OCI-LY7 (cell line): Measurements from ENCODE around the gene DLGAP1. TPM values are rescaled to one million over a fixed set of nuclear protein-coding genes. Genes with fewer than 3 reads are reported as not detected.

Source experiments
- BruUV-seq: library from RNA; stranded (reverse); fragments of 400-500 nt; replicated peaks from 2 replicates; lab custom pipeline; 2021; lab: Mats Ljungman, UMichigan
- CTCF ChIA-PET: fragments of 300-600 bp; sonication (Branson Sonifier 250); formaldehyde crosslinking; loops from one replicate; lab custom pipeline; 2022; ENCODE audit warnings: antibody characterized with exemption; ENCODE audit not compliant: unreplicated experiment; lab: Charles Lee
- POLR2A ChIA-PET: fragments of 300-600 bp; sonication (Branson Sonifier 250); formaldehyde crosslinking; loops from one replicate; lab custom pipeline; 2022; ENCODE audit warnings: antibody characterized with exemption; lab: Charles Lee
- DNase-seq: peaks from one replicate; pipeline ENCODE4 v3.0.0-alpha.2; 2015; ENCODE audit warnings: low spot score
- H2AFZ ChIP-seq: fragments of 200-600 bp; sonication (generic), shearing (Covaris generic); 2 replicates; pipeline ENCODE4 v1.6.1; 2014; ENCODE audit warnings: mild to moderate bottlenecking, antibody characterized with exemption, low read length, moderate library complexity
- H3K27ac ChIP-seq: fragments of 200-600 bp; sonication (generic); 2 replicates; pipeline ENCODE4 v1.5.1; 2014; ENCODE audit warnings: mixed run types, low read depth, mild to moderate bottlenecking, moderate library complexity, low read length, inconsistent platforms; ENCODE audit not compliant: poor library complexity, severe bottlenecking
- H3K36me3 ChIP-seq: fragments of 200-600 bp; sonication (generic); 2 replicates; pipeline ENCODE4 v1.6.1; 2014; ENCODE audit warnings: mild to moderate bottlenecking, antibody characterized with exemption, low read length, moderate library complexity, mixed read lengths; ENCODE audit not compliant: insufficient read depth
- H3K4me1 ChIP-seq: fragments of 200-600 bp; sonication (generic); 2 replicates; pipeline ENCODE4 v1.5.1; 2014; ENCODE audit warnings: mild to moderate bottlenecking, low read length; ENCODE audit not compliant: insufficient read depth, poor library complexity, severe bottlenecking
- H3K4me2 ChIP-seq: fragments of 200-600 bp; sonication (generic); 2 replicates; pipeline ENCODE4 v1.6.1; 2014; ENCODE audit warnings: mild to moderate bottlenecking, low read length
- H3K4me3 ChIP-seq: fragments of 200-600 bp; sonication (generic); 2 replicates; pipeline ENCODE4 v1.5.1; 2014; ENCODE audit warnings: mild to moderate bottlenecking, low read depth, low read length; ENCODE audit not compliant: poor library complexity, severe bottlenecking
- H3K79me2 ChIP-seq: fragments of 200-600 bp; sonication (generic); 2 replicates; pipeline ENCODE4 v1.6.1; 2016; ENCODE audit warnings: low read depth, mild to moderate bottlenecking, low read length, moderate library complexity, mixed read lengths; ENCODE audit not compliant: insufficient read depth
- H3K9me2 ChIP-seq: fragments of 200-600 bp; sonication (generic); 2 replicates; pipeline ENCODE4 v1.6.1; 2016; ENCODE audit warnings: mild to moderate bottlenecking, low read length, mixed read lengths; ENCODE audit not compliant: insufficient read depth
- H3K9me3 ChIP-seq: fragments of 200-600 bp; sonication (generic); 2 replicates; pipeline ENCODE4 v1.6.1; 2014; ENCODE audit warnings: mild to moderate bottlenecking, mixed run types, low read length, mixed read lengths
- H4K20me1 ChIP-seq: fragments of 200-600 bp; sonication (generic); 2 replicates; pipeline ENCODE4 v1.6.1; 2014; ENCODE audit warnings: mild to moderate bottlenecking, antibody characterized with exemption, low read length, moderate library complexity, mixed read lengths; ENCODE audit not compliant: insufficient read depth
- EZH2phosphoT487 ChIP-seq: fragments of 200-600 bp; sonication (generic); IDR thresholded peaks from 2 replicates; pipeline ENCODE4 v1.6.1; 2018; ENCODE audit warnings: low read depth, borderline replicate concordance, mild to moderate bottlenecking, mixed run types, antibody characterized with exemption, low read length, moderate library complexity, mixed read lengths
- intact Hi-C: fragments of 100-400 bp; cut with micrococcal nuclease; formaldehyde crosslinking; loops from one replicate; pipeline ENCODE4 v1.10.0; 2022; ENCODE audit not compliant: unreplicated experiment
- total RNA-seq, 2 experiments: library from RNA; depleted of rRNA in 1 of 2; stranded (reverse); fragments of >200 nt in 1 of 2; shearing (Covaris generic) in 1 of 2; gene quantifications; 2 replicates each; pipeline ENCODE4 v1.2.3, GENCODE V29; 2014 to 2022
- TF ChIP-seq, protein P1 (sequence below): fragments of 200-600 bp; sonication (generic); conservative IDR thresholded peaks from 2 replicates; pipeline ENCODE4 v1.5.1; 2014; ENCODE audit warnings: mild to moderate bottlenecking, antibody characterized with exemption, low read length, moderate library complexity, mixed read lengths

The DLGAP1 gene
- total RNA-seq, 2 experiments from 2014 or later = 0.22 TPM; not detected in 1

DNA sequence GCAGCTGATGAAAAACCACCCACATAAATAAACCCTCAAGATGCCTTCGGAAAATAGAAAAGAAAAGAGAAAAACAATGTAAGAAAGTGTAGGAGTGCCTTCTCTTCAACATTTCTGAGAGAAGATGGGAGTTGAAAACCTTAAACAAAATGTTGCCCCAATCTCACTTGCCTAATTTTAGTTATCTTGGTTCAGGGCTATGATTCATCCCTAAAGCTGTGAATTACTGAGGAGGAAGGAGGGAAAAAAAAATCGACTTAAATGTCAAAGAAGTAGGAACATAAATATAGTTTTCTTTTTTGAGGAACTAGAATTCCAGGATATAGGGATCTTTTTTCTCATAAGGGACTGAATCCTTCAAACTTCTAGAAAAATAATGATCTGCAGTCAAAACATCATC is 644.8 kb downstream of the DLGAP1 start:
- H2AFZ ChIP-seq = no peak overlapping the region
- no peak overlapping the region for H3K27ac ChIP-seq
- no peak overlapping the region for H3K4me2 ChIP-seq
- no peaks in the 10 kb centered on the region for H3K9me2 ChIP-seq
- H3K36me3 ChIP-seq = no peaks in the 10 kb centered on the region
- TF ChIP-seq, protein P1, sequence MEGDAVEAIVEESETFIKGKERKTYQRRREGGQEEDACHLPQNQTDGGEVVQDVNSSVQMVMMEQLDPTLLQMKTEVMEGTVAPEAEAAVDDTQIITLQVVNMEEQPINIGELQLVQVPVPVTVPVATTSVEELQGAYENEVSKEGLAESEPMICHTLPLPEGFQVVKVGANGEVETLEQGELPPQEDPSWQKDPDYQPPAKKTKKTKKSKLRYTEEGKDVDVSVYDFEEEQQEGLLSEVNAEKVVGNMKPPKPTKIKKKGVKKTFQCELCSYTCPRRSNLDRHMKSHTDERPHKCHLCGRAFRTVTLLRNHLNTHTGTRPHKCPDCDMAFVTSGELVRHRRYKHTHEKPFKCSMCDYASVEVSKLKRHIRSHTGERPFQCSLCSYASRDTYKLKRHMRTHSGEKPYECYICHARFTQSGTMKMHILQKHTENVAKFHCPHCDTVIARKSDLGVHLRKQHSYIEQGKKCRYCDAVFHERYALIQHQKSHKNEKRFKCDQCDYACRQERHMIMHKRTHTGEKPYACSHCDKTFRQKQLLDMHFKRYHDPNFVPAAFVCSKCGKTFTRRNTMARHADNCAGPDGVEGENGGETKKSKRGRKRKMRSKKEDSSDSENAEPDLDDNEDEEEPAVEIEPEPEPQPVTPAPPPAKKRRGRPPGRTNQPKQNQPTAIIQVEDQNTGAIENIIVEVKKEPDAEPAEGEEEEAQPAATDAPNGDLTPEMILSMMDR = no peak
- no peak for TF ChIP-seq EZH2phosphoT487
- H3K9me3 ChIP-seq = no peaks in the 10 kb centered on the region
- CTCF ChIA-PET = no interaction called here
- H3K4me3 ChIP-seq = no peak overlapping the region
- no peaks in the 10 kb centered on the region for H3K79me2 ChIP-seq
- DNase-seq = no peak
- POLR2A ChIA-PET = interaction anchor here (0.6 to 1.0 kb wide), 2 partner anchors 14 to 1599 kb away, joined by 3 read pairs; no protein-coding TSS in a partner anchor
- BruUV-seq = no TSS peak
- intact Hi-C loops = no loop called here
- H3K4me1 ChIP-seq = peaks cover 9% of the 10 kb centered on the region
- no peaks in the 10 kb centered on the region for H4K20me1 ChIP-seq

DNA sequence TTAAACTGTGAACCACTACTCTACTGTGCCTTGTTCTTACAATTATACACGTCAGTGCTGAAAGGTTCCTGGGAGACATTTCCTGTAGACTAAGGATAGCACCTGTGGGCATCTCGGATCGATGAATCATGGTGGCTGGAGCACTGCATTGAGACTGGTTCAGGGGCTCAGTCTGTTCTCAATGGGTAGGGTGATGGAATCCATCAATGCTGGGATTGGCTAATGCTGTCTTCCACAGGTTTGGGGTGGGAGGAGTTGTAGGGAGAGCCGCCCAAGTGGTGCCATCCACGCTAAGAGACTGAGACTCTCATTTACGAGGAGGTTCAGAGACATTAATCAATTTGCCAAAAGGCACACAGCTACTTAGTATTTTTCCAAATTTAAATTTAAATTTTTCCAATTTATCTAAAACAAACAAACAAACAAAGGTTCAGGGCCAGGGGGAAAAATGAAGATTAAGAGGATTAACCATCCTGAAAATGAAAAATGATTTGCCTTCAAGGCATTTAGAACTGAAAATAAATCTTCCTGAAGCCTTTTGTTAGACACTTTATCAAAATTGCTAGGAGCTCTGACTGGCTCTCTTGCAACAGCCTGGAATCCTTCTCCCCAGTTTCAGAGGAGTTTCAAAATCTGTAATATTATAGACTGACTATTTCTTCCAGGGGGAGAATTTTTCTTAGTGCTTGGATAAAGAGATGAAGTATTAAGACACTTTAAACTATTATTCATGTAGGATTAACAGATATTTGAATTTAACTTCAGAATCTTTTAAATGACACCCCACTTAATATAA is 645.9 kb downstream of the DLGAP1 start:
- no peaks in the 10 kb centered on the region for H3K79me2 ChIP-seq
- H3K4me1 ChIP-seq = peaks cover 9% of the 10 kb centered on the region
- no peak overlapping the region for H3K27ac ChIP-seq
- no peaks in the 10 kb centered on the region for H3K9me3 ChIP-seq
- H3K4me3 ChIP-seq = no peak overlapping the region
- CTCF ChIA-PET = no interaction called here
- no peaks in the 10 kb centered on the region for H3K36me3 ChIP-seq
- no peak overlapping the region for H3K4me2 ChIP-seq
- POLR2A ChIA-PET = interaction anchor here (0.9 to 1.0 kb wide), 2 partner anchors 14 to 15 kb away, joined by 3 to 4 read pairs; no protein-coding TSS in a partner anchor
- no peak overlapping the region for H2AFZ ChIP-seq
- no peaks in the 10 kb centered on the region for H4K20me1 ChIP-seq
- TF ChIP-seq EZH2phosphoT487 = no peak
- TF ChIP-seq, protein P1 = no peak
- BruUV-seq = no TSS peak
- intact Hi-C loops = no loop called here
- no peak for DNase-seq
- H3K9me2 ChIP-seq = no peaks in the 10 kb centered on the region

DNA sequence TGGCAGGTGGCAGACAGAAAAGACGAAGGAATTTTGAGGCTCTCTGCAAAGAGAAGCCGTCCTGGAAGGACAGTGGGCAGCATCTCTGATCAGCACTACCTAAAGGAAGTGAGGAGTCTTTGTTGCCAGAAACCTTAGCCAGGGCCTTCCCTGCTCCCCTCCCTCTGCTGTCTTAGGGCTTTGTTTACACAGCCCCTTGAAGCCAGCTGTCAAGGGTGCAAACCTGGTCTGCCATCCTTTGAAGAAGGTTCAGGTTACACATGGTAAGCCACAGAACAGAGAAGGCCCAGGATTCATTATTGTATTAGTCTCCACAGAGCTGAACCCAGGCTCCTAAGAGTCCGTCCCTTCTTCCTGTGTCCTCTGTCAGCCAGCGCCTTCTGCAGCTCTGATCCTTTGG is 648.5 kb downstream of the DLGAP1 start:
- Histone ChIP-seq H3K4me1 (peaks cover 9% of the 10 kb centered on the region), H3K36me3 (no peaks in the 10 kb centered on the region), H3K9me2 (no peaks in the 10 kb centered on the region), H3K9me3 (no peaks in the 10 kb centered on the region), H4K20me1 (no peaks in the 10 kb centered on the region), H2AFZ (peak overlapping the region; percentile 36; the same call in 1 of the 2 replicates), H3K4me3 (no peak overlapping the region), H3K79me2 (no peaks in the 10 kb centered on the region), H3K4me2 (0 out of 2 replicates have a peak overlapping the region, but pooled peaks have one; percentile 10), H3K27ac (no peak overlapping the region)
- TF ChIP-seq, protein P1 = no peak
- no peak for TF ChIP-seq EZH2phosphoT487
- POLR2A ChIA-PET = interaction anchor here (0.8 kb wide), 2 partner anchors 12 to 800 kb away, joined by 3 to 4 read pairs; no protein-coding TSS in a partner anchor
- intact Hi-C loops = no loop called here
- no peak for DNase-seq
- no TSS peak for BruUV-seq
- CTCF ChIA-PET = no interaction called here
